ENCODE data around the gene COX17. TPM values are rescaled to one million over a fixed set of nuclear protein-coding genes. Genes with fewer than 3 reads are reported as not detected.
A peak's percentile ranks its signal among the peaks of the same experiment; 100 is the strongest.

Gene COX17
- total and polyA plus RNA-seq, 7 donors: 19.0 to 267 (median 61.4) TPM

GRCh38 chr3:119676020-119676419 lies 1.2 kb downstream of the COX17 start:
- 67 to 80% methylated on average over 1 of the region's 1 CpG for WGBS, 2 donors
- TF ChIP-seq CTCF (IDR thresholded peaks at IDR 0.05) (no peak), EP300 (IDR thresholded peaks at IDR 0.05) (peak in 1 of 4 donors; percentile 49)
- intact Hi-C loops (cut with DNase I): loop anchor here (2.0 to 10.0 kb wide), 5 partner anchors 13 to 419 kb away; partner anchors contain the start of genes ADPRH and GSK3B
- Histone ChIP-seq H3K9me3 (no peaks in the 10 kb centered on the region), H3K4me3 (peak overlapping the region in 3 of 4 donors; percentile 69 to 81 (median 77)), H3K27ac (peak overlapping the region; percentile 93 to 96 (median 96)), H3K4me1 (peaks cover 0 to 19% (median 15%) of the 10 kb centered on the region in 4 donors), H3K36me3 (peaks cover 0 to 35% (median 19%) of the 10 kb centered on the region in 4 donors), H3K27me3 (no peaks in the 10 kb centered on the region)
- no peak for DNase-seq

- Histone ChIP-seq H3K9me3 (no peaks in the 10 kb centered on the region), H3K27me3 (no peaks in the 10 kb centered on the region), H3K27ac (peak overlapping the region; percentile 93 to 96 (median 96)), H3K4me1 (peaks cover 0 to 19% (median 15%) of the 10 kb centered on the region in 4 donors), H3K4me3 (peak overlapping the region in 1 of 4 donors; percentile 69), H3K36me3 (peaks cover 0 to 42% (median 19%) of the 10 kb centered on the region in 4 donors)
- no peak for DNase-seq
- intact Hi-C loops (cut with DNase I): loop anchor here (5.0 to 10.0 kb wide), 3 partner anchors 38 to 419 kb away; partner anchors contain the start of gene GSK3B
- TF ChIP-seq EP300 (IDR thresholded peaks at IDR 0.05) (no peak), POLR2A (IDR thresholded peaks at IDR 0.05) (no peak), POLR2AphosphoS5 (IDR thresholded peaks at IDR 0.05) (no peak), CTCF (IDR thresholded peaks at IDR 0.05) (no peak)
- WGBS, 2 donors: 83 to 88% methylated on average over 5 of the region's 5 CpGs
Measured at GRCh38 chr3:119675188-119675874, 1.9 kb downstream of the COX17 start.

GRCh38 chr3:119673875-119674274 lies 3.3 kb downstream of the COX17 start:
- Histone ChIP-seq H3K36me3 (peaks cover 0 to 53% (median 19%) of the 10 kb centered on the region in 4 donors), H3K4me3 (no peak overlapping the region), H3K4me1 (peaks cover 0 to 27% (median 19%) of the 10 kb centered on the region in 4 donors), H3K9me3 (no peaks in the 10 kb centered on the region), H3K27me3 (no peaks in the 10 kb centered on the region), H3K27ac (no peak overlapping the region)
- DNase-seq: no peak
- TF ChIP-seq POLR2A (IDR thresholded peaks at IDR 0.05) (no peak), CTCF (IDR thresholded peaks at IDR 0.05) (no peak), EP300 (IDR thresholded peaks at IDR 0.05) (no peak), POLR2AphosphoS5 (IDR thresholded peaks at IDR 0.05) (no peak)
- 89 to 96% methylated on average over 18 of the region's 18 CpGs for WGBS, 2 donors
- intact Hi-C loops (cut with DNase I): loop anchor here (10.0 kb wide), 1 partner anchor 421 kb away; the partner anchor contains the start of gene GSK3B

- TF ChIP-seq CTCF (IDR thresholded peaks at IDR 0.05): no peak
- TF ChIP-seq POLR2A (IDR thresholded peaks at IDR 0.05): no peak
- peaks cover 0 to 58% (median 19%) of the 10 kb centered on the region in 4 donors for H3K36me3 ChIP-seq
- H3K4me1 ChIP-seq: peaks cover 0 to 24% (median 19%) of the 10 kb centered on the region in 4 donors
- no peak overlapping the region for H3K27ac ChIP-seq
- WGBS, 2 donors: 73 to 91% methylated on average over 2 of the region's 2 CpGs
- H3K9me3 ChIP-seq: no peaks in the 10 kb centered on the region
- no peaks in the 10 kb centered on the region for H3K27me3 ChIP-seq
- intact Hi-C loops (cut with DNase I): loop anchor here (10.0 kb wide), 1 partner anchor 422 kb away; the partner anchor contains the start of gene GSK3B
- DNase-seq: no peak
- no peak overlapping the region for H3K4me3 ChIP-seq
Measured at GRCh38 chr3:119672776-119673175, 4.4 kb downstream of the COX17 start.

All from sigmoid colon (tissue), 7 donors.